ENCODE measurements around the gene ZNF275. TPM values are rescaled to one million over a fixed set of nuclear protein-coding genes. Genes with fewer than 3 reads are reported as not detected.
A peak's percentile ranks its signal among the peaks of the same experiment; 100 is the strongest.
"Not testable (repeated sequence)": the region's sequence is repeated elsewhere in the genome, so short reads cannot be mapped to it uniquely, and the experiment has no call there.

Gene ZNF275, protein sequence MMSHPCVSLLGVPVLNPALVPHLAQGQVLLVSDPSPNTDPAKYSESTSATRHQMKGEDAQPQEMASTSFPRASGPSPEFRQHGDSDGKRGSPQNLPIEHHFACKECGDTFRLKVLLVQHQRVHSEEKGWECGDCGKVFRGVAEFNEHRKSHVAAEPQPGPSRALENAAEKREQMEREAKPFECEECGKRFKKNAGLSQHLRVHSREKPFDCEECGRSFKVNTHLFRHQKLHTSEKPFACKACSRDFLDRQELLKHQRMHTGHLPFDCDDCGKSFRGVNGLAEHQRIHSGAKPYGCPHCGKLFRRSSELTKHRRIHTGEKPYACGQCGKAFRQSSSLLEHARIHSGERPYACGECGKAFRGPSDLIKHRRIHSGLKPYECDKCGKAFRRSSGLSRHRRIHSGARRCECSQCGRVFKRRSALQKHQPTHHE
- 10 to 100 TPM in 1 of 2 donors, 1 to 10 TPM in 1; 9.7 to 11.5 TPM for total RNA-seq
- 1 to 10 TPM; 2.7 to 3.6 TPM for polyA plus RNA-seq
- long read RNA-seq, donor 1, full-length matches to known transcripts: 2 of 2 reads
- long read RNA-seq, donor 1, partial matches to known transcripts: 0 of 2 reads
- long read RNA-seq, donor 1, other reads (novel, unspliced or antisense): 0 of 2 reads
- long read RNA-seq, donor 2, full-length matches to known transcripts: 2 of 2 reads
- long read RNA-seq, donor 2, partial matches to known transcripts: 0 of 2 reads
- long read RNA-seq, donor 2, other reads (novel, unspliced or antisense): 0 of 2 reads
- long read RNA-seq, donor 3, full-length matches to known transcripts: 3 of 3 reads
- long read RNA-seq, donor 3, partial matches to known transcripts: 0 of 3 reads
- long read RNA-seq, donor 3, other reads (novel, unspliced or antisense): 0 of 3 reads
- long read RNA-seq, donor 4: 0 reads
- long read RNA-seq, donor 5, full-length matches to known transcripts: 3 of 3 reads
- long read RNA-seq, donor 5, partial matches to known transcripts: 0 of 3 reads
- long read RNA-seq, donor 5, other reads (novel, unspliced or antisense): 0 of 3 reads

DNA sequence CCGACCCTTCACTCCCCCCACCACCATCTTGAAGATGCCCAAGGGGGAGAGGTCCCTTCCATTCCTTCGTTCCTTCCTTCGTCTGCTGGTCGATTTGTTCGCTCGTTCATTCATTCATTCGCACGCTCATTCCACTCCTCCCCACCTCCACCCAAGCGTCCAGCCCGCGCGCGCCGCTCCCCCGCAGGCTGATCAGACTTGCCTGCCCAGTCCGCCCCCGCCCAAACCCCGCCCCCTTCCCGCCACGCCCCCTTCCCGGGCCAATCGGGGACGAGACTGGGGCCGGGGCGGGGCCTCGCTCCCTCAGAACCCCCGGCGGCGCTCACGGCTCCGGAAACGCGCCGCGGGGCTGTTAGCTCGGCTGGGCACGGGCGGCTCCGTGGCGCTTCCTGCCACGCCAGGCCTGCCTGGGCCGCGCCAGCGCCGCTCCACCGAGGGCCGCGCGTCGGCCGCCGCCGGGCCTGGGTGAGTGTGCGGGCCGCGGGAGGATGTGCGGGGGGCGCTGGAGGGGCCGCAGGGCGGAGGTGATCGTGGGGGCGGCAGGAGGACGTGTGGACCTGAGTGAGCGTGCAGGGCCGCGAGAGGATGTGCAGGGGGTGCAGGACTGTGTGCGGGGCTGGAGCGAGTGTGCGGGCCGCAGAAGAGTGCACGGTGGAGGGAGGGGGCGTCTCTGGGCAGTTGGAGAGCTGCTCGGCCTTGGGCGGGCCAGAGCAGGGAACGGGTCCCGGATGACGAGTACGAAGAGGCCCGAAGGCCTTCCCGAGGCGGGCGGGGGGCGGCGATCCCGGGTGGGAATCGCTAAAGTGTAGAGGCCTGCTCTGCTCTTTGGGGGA, at the start of gene ZNF275:
ZNF275 (plus strand) TSS at position 333 of the 833 bp plus-strand sequence. CDS start 2,527 bp downstream, outside the sequence.
- Histone ChIP-seq H3K4me3 (peak within 1 kb of the TSS; percentile 60), H3K36me3 (ENCODE audit: control insufficient read depth in 4 of 4, insufficient read depth in 4 of 4, low read length in 4 of 4) (no peaks in the 10 kb centered on the region), H3K9me3 (ENCODE audit: control insufficient read depth in 4 of 4, insufficient read depth in 3 of 4, low read length in 3 of 4) (peaks cover 0 to 5% (median 0%) of the 10 kb centered on the region in 4 donors), H3K27me3 (ENCODE audit: control insufficient read depth in 3 of 3, insufficient read depth in 3 of 3, low read length in 2 of 3) (peaks cover 0 to 4% (median 3%) of the 10 kb centered on the region in 3 donors), H3K9ac (ENCODE audit: insufficient read depth in 1 of 2, low read length in 2 of 2) (peak within 1 kb of the TSS in 1 of 2 donors; percentile 63), H3K27ac (ENCODE audit: low read depth in 1 of 2, low read length in 1 of 2) (peak within 1 kb of the TSS; percentile 17 to 94), H3K4me1 (ENCODE audit: control insufficient read depth in 5 of 5, insufficient read depth in 5 of 5, low read length in 5 of 5) (peaks cover 0 to 5% (median 0%) of the 10 kb centered on the region in 5 donors)
- WGBS, 2 donors: 0 to 36% methylated on average over 26 to 86 of the region's 86 CpGs
- ATAC-seq (ENCODE audit: insufficient read depth, low FRiP score) (peak; percentile 97), DNase-seq (peak; percentile 81 to 88 (median 88))
- no peak for TF ChIP-seq CTCF (IDR thresholded peaks at IDR 0.05; ENCODE audit: control extremely low read depth, extremely low read depth)

- WGBS, 2 donors: no CpG with 5 or more reads among the region's 8 CpGs
- not testable (repeated sequence) for H3K9me3 ChIP-seq (ENCODE audit: control insufficient read depth in 4 of 4, insufficient read depth in 3 of 4, low read length in 3 of 4); H3K27me3 ChIP-seq (ENCODE audit: control insufficient read depth in 3 of 3, insufficient read depth in 3 of 3, low read length in 2 of 3); H3K4me1 ChIP-seq (ENCODE audit: control insufficient read depth in 5 of 5, insufficient read depth in 5 of 5, low read length in 5 of 5); H3K9ac ChIP-seq (ENCODE audit: insufficient read depth in 1 of 2, low read length in 2 of 2); DNase-seq; H3K36me3 ChIP-seq (ENCODE audit: control insufficient read depth in 4 of 4, insufficient read depth in 4 of 4, low read length in 4 of 4); H3K4me3 ChIP-seq; ATAC-seq (ENCODE audit: insufficient read depth, low FRiP score); H3K27ac ChIP-seq (ENCODE audit: low read depth in 1 of 2, low read length in 1 of 2)
Measured at GRCh38 chrX:153285678-153286077, 48.3 kb upstream of the ZNF275 start.

- no CpG with 5 or more reads among the region's 2 CpGs for WGBS, 2 donors
- H3K9ac ChIP-seq (ENCODE audit: insufficient read depth in 1 of 2, low read length in 2 of 2); H3K4me3 ChIP-seq; H3K4me1 ChIP-seq (ENCODE audit: control insufficient read depth in 5 of 5, insufficient read depth in 5 of 5, low read length in 5 of 5); ATAC-seq (ENCODE audit: insufficient read depth, low FRiP score); H3K27ac ChIP-seq (ENCODE audit: low read depth in 1 of 2, low read length in 1 of 2); H3K36me3 ChIP-seq (ENCODE audit: control insufficient read depth in 4 of 4, insufficient read depth in 4 of 4, low read length in 4 of 4); DNase-seq; H3K9me3 ChIP-seq (ENCODE audit: control insufficient read depth in 4 of 4, insufficient read depth in 3 of 4, low read length in 3 of 4); H3K27me3 ChIP-seq (ENCODE audit: control insufficient read depth in 3 of 3, insufficient read depth in 3 of 3, low read length in 2 of 3): not testable (repeated sequence)
Measured at GRCh38 chrX:153288807-153289206, 45.1 kb upstream of the ZNF275 start.

DNA sequence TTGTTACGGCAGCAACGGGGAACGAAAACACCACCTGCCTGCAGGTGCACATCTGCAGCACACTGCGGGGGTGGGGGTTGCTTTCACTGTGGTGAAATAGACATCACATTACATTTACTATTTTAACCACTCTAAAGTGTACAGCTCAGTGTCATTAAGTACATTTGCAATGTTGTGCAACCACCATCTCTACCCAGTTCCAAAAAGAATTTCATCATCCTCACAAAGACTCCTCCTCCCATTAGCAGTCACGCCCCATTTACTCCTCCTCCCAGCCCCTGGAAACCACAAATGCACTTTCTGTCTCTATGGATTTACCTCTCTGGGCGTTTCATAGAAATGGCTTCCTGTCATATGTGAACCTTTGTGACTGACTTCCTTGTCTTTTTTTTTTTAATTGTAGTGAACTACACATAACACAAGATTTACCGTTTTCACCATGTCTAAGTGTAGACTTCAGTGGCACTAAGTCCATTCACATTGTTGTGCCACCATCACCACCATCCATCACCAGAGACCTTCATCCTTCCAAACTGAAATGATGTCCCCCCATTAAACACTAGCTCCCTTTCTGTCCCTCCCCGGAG, 40.4 kb upstream of the ZNF275 start:
- not testable (repeated sequence) for H3K27me3 ChIP-seq (ENCODE audit: control insufficient read depth in 3 of 3, insufficient read depth in 3 of 3, low read length in 2 of 3); H3K36me3 ChIP-seq (ENCODE audit: control insufficient read depth in 4 of 4, insufficient read depth in 4 of 4, low read length in 4 of 4); H3K9ac ChIP-seq (ENCODE audit: insufficient read depth in 1 of 2, low read length in 2 of 2); H3K27ac ChIP-seq (ENCODE audit: low read depth in 1 of 2, low read length in 1 of 2); H3K4me3 ChIP-seq; H3K4me1 ChIP-seq (ENCODE audit: control insufficient read depth in 5 of 5, insufficient read depth in 5 of 5, low read length in 5 of 5); DNase-seq; H3K9me3 ChIP-seq (ENCODE audit: control insufficient read depth in 4 of 4, insufficient read depth in 3 of 4, low read length in 3 of 4)
- WGBS, 2 donors: 52 to 65% methylated on average over 3 of the region's 8 CpGs
- ATAC-seq (ENCODE audit: insufficient read depth, low FRiP score): peak; percentile 54

All from lung (tissue), 16 donors.